ENCODE measurements around the gene TRIO.
A peak's percentile ranks its signal among the peaks of the same experiment; 100 is the strongest.

Gene TRIO

DNA sequence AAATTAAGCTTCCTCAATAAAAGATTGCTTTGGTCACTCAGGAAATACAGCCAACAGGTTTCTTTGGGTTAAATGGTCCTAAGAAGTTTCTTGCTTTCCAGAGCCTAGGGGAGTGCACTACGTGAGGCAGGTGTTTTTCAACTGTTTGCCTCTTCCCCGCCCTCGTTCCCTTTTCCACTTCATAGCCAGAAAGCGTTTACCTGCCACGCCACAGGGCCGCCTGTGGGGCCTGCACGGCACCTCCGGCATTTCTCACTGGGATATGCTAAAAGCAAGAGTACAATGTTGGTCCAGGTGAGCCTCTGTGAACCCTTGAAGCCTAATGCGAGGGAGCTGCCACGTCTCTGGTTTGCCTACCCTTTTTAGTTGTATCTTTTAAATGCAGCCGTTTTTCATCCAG, 270.9 kb downstream of the TRIO start:
- Mint-ChIP-seq H3K4me1 (ENCODE audit: low read depth in 2 of 2) (peaks cover 13 to 29% of the 10 kb centered on the region in 2 donors), H3K9me3 (no peaks in the 10 kb centered on the region), H3K27ac (peak overlapping the region; percentile 26 to 83), H3K4me3 (peak overlapping the region in 1 of 2 donors; percentile 67), H3K36me3 (ENCODE audit: insufficient read depth) (peaks cover 5% of the 10 kb centered on the region), H3K27me3 (no peaks in the 10 kb centered on the region)
- ATAC-seq (replicated peaks) (no peak), DNase-seq (no peak)

DNA sequence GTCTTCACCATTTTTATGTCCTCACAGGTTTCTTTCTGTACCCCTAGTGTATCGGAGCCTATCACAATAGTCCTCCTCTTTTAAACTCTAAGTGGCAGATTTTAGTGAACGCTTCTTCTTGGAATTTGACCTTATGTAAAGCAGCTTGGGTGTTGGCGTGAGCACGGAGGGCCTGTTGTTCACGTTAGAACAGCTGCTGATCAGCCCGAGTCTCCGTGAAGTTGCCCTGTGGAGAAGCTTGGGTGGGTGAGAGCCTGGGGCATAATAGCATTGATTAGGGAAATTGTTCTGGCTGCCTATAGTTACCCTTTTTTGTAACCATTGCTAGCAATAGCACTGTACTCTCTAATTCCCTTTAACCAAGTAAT, 271.5 kb downstream of the TRIO start:
- Mint-ChIP-seq H3K4me3 (peak overlapping the region; percentile 15 to 67), H3K9me3 (no peaks in the 10 kb centered on the region), H3K27me3 (no peaks in the 10 kb centered on the region), H3K27ac (peak overlapping the region; percentile 26 to 83), H3K36me3 (ENCODE audit: insufficient read depth) (peaks cover 5% of the 10 kb centered on the region), H3K4me1 (ENCODE audit: low read depth in 2 of 2) (peaks cover 13 to 29% of the 10 kb centered on the region in 2 donors)
- DNase-seq = no peak
- peak; percentile 8 for ATAC-seq (replicated peaks)

DNA sequence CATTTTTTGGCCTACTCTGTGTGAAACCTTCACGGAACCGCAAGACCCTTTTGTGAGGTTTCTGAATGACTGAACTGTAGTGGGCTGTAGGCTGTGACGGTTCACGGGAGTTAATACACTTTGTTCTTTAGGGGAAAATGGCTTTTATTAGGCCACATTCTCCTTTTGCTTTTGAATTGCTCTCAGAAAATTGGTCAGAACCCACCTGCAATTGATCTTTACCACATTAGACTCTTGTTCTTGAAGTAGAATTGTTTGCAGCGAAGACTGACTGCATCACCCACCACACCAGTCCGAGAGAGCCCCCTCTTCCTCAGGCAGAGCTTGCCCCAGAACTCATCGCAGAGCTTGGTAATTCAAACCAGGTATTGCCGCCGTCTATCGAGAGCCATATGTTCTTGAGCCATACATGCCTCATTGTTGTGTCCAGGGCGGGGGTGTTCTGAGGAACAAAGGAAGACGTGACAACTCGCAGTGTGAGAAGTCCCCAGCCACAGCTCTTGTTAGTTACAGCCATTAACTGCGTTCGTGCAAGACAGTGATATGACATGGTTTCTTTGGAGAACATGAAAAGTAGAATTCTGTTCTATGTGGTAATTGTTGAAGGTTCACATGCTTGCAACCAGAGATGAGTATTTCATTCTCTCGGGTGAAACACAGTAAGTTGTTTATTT, 272.0 kb downstream of the TRIO start:
- Mint-ChIP-seq H3K36me3 (ENCODE audit: insufficient read depth) (peaks cover 5% of the 10 kb centered on the region), H3K27me3 (no peaks in the 10 kb centered on the region), H3K4me1 (ENCODE audit: low read depth in 2 of 2) (peaks cover 13 to 29% of the 10 kb centered on the region in 2 donors), H3K27ac (peak overlapping the region; percentile 26 to 83), H3K9me3 (no peaks in the 10 kb centered on the region), H3K4me3 (peak overlapping the region; percentile 15 to 67)
- ATAC-seq (replicated peaks) (peak; percentile 55), DNase-seq (no peak)

DNA sequence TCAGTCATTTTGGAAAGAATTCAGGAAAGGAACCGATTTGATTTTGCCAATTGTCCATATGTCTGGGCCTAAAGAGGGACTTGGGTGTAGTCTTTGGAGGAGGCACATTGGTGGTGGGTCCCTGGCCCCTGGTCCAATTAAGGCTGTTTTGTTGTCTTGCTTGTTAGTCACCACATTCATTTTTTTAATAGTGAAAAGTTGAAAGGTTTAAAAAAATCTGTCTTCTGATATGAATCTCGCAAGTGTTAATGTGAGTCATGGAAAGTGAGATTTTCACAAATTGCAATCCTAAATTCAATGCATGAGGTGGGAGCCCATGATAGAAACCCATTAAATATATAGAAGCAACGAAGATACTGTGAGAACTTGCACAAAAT, 272.5 kb downstream of the TRIO start:
- ATAC-seq (replicated peaks) (no peak), DNase-seq (no peak)
- Mint-ChIP-seq H3K36me3 (ENCODE audit: insufficient read depth) (peaks cover 3% of the 10 kb centered on the region), H3K4me1 (ENCODE audit: low read depth in 2 of 2) (peaks cover 13 to 29% of the 10 kb centered on the region in 2 donors), H3K4me3 (peak overlapping the region; percentile 10 to 67), H3K9me3 (no peaks in the 10 kb centered on the region), H3K27ac (peak overlapping the region; percentile 26 to 83), H3K27me3 (no peaks in the 10 kb centered on the region)

DNA sequence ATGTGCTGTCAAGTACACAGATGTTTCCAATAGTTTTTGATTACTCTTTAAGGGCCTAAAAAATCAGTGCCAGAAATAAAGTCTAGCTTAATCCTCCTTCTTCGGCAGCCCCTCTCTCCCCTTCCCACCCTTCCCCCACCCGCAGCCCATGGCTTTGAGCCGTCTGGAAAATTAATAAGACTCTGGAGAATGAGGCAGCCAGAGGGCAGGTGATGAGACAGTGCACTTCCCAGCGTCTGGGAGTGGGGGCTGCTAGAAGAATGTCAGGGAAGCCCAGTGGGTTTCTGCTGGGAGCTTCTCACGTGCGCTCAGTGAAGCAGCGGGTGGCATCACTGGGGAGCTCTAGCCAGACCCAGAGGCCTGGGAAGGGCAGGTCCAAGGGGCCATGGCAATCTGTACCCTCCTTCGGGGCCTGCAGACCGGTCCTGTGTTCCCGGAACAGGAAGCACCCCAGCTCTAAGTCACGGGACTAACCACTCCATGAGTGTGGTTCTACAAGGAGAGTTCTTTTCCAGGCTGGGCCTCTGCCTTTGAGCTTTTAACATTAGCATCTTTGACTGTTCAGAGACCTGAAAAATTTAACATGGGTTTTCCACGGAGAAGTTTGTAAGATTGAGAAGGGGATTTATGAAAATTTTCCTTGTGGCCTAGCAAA, 273.6 kb downstream of the TRIO start:
- DNase-seq = no peak
- no peaks in the 10 kb centered on the region for H3K9me3 Mint-ChIP-seq
- H3K27ac Mint-ChIP-seq = peak overlapping the region in 1 of 2 donors; percentile 77
- peaks cover 3% of the 10 kb centered on the region for H3K36me3 Mint-ChIP-seq (ENCODE audit: insufficient read depth)
- ATAC-seq (replicated peaks) = no peak
- no peak overlapping the region for H3K4me3 Mint-ChIP-seq
- H3K4me1 Mint-ChIP-seq (ENCODE audit: low read depth in 2 of 2) = peaks cover 13 to 29% of the 10 kb centered on the region in 2 donors
- no peaks in the 10 kb centered on the region for H3K27me3 Mint-ChIP-seq

DNA sequence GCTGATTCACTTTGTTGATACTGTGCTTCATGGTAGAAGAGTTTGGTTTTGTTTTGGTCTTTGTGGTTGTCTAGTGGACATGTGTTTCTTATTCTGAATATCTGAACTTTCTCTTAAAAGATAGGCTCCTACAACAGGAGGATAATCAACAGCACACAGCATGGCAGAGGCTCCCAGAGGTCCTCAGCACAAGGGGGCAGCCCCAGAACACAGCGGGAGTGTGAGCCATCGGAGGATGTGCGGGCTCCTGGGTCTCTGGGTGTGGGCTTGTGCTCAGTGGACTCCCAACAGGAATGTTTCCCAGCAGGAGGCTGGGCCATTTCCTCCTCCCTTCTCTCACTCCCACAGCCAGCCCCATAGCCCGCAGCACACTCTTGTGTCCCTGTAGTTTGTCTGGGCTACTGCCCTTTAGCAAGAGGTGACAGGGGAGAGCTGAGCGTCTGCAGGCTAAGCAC, 274.2 kb downstream of the TRIO start:
- DNase-seq (no peak), ATAC-seq (replicated peaks) (no peak)

DNA sequence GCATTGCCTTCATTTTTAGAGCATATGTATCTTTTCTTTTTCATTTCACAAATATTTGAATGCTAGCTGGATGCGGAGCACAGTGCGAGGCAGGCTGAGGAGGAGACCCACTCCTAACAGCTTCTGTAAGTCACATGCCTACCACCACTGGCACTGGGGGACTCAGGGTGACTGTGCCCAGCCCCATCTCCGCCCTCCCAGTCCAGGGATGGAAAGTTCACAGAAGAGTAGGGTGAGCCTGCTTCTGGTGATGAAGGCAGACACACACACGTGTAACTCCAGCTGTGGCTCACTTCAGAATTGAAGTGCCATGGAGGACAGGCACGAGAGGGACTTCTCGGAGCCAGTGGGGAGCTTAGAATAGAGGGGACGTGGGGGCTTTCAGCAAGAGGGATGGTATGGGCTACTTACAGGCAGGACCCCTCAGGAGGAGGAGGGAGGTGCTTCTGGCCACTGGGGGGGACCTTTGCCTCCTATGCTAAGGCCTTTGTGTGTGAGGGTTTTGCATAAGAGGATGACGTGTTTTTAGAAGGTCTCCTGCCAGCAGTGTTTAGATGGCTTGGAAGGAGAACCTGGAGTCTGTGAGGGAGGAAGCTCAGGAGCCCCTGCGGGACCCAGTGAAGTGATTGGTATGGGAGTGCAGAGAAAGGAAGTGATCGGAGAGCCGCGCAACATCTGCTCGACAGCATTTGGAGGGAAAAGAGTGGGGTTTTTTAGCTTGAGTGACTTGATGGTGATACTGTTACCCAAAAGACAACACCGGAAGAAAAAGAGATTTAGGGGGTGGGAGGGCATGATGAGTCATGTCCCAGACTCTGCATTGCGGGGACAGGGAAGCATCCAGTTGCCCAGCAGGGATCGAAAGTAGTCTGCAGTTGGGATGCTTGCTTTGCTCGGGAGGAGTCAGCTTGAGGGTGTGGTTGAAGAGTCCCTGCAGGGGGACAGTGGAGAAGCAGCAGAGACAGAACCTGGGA, 274.9 kb downstream of the TRIO start:
- peaks cover 3% of the 10 kb centered on the region for H3K36me3 Mint-ChIP-seq (ENCODE audit: insufficient read depth)
- ATAC-seq (replicated peaks) (no peak), DNase-seq (no peak)
- H3K4me1 Mint-ChIP-seq (ENCODE audit: low read depth in 2 of 2) = peaks cover 13 to 29% of the 10 kb centered on the region in 2 donors
- H3K27ac Mint-ChIP-seq = peak overlapping the region in 1 of 2 donors; percentile 9
- H3K9me3 Mint-ChIP-seq = no peaks in the 10 kb centered on the region
- H3K27me3 Mint-ChIP-seq = no peaks in the 10 kb centered on the region
- H3K4me3 Mint-ChIP-seq = no peak overlapping the region

More for the DNA sequence above, 274.2 kb downstream of the TRIO start:
- no peaks in the 10 kb centered on the region for H3K27me3 Mint-ChIP-seq
- H3K4me1 Mint-ChIP-seq (ENCODE audit: low read depth in 2 of 2) = peaks cover 13 to 29% of the 10 kb centered on the region in 2 donors
- no peaks in the 10 kb centered on the region for H3K9me3 Mint-ChIP-seq
- peak overlapping the region in 1 of 2 donors; percentile 77 for H3K27ac Mint-ChIP-seq
- peaks cover 3% of the 10 kb centered on the region for H3K36me3 Mint-ChIP-seq (ENCODE audit: insufficient read depth)
- H3K4me3 Mint-ChIP-seq = no peak overlapping the region

DNA sequence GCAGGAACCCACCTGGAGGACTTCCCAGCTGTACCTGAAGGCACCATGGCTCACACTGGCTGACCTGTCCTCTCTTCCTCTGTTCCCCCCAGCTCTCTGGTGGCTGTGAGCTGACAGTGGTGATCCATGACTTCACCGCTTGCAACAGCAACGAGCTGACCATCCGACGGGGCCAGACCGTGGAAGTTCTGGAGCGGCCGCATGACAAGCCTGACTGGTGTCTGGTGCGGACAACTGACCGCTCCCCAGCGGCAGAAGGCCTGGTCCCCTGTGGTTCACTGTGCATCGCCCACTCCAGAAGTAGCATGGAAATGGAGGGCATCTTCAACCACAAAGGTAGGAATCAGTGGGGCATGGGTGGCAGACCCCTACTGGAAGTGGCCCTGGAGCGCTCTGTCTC, 276.5 kb downstream of the TRIO start:
- Mint-ChIP-seq H3K4me3 (no peak overlapping the region), H3K9me3 (no peaks in the 10 kb centered on the region), H3K4me1 (ENCODE audit: low read depth in 2 of 2) (peaks cover 11 to 13% of the 10 kb centered on the region in 2 donors), H3K27me3 (no peaks in the 10 kb centered on the region), H3K27ac (no peak overlapping the region), H3K36me3 (ENCODE audit: insufficient read depth) (peaks cover 3% of the 10 kb centered on the region)
- no peak for ATAC-seq (replicated peaks)
- DNase-seq = no peak

DNA sequence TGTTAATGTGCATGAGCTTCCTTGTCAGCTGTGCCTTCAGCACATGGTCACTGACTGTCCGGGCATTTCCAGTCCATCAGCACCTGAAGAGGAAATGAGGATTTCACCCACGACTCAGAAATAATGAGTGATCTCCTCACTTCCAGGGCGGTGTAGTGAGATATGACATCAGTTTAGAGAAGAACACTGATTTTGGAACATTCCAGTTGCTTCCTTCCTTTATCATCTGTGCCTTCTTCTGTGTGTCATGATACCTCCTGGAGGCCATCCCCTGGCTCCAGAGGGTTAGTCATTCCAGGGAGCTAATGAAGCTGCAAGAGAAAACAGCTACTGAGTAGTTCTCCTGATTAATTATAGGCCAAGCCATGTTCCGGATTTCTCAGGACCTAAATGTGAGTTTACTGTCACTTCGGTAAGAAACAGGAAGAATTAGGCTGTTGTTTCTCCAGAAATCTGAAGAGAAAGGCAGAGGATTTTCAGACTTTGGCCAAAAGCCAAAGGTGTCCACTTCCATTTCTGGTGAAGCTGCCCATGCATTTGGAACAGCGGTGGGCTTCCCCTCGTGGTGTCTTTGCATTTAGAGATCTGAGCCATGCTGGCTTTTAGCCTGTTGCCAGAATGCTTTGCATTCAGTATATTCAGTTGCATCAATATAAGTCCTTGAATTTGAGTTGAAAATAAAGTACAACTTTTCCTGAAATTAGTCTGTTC, 277.1 kb downstream of the TRIO start:
- Mint-ChIP-seq H3K36me3 (ENCODE audit: insufficient read depth) (peaks cover 3% of the 10 kb centered on the region), H3K9me3 (no peaks in the 10 kb centered on the region), H3K4me3 (no peak overlapping the region), H3K27ac (peak overlapping the region in 1 of 2 donors; percentile 46), H3K4me1 (ENCODE audit: low read depth in 2 of 2) (peaks cover 6 to 7% of the 10 kb centered on the region in 2 donors), H3K27me3 (no peaks in the 10 kb centered on the region)
- ATAC-seq (replicated peaks) (no peak), DNase-seq (no peak)

DNA sequence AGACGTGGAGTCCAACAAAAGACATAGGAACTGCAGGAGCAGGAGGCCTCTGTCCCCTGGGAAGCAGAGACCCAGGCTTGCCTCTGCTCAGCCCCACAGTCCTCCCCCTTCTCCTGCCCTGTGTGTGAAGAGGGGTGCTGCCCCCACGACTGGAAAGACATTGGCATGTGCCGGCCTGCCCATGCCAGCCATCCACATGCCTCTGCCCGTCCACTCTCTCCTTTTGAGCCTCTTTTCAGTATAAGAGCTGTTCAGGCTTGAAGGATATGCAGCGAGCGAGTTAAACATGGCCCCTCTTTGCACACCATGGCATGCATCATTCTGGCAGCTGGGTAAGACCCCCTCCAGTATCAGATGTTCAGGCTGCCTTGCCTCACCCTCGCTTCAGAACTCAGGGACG, 278.7 kb downstream of the TRIO start:
- H3K36me3 Mint-ChIP-seq (ENCODE audit: insufficient read depth) = peaks cover 3% of the 10 kb centered on the region
- ATAC-seq (replicated peaks) (no peak), DNase-seq (no peak)
- no peak overlapping the region for H3K27ac Mint-ChIP-seq
- no peaks in the 10 kb centered on the region for H3K9me3 Mint-ChIP-seq
- H3K27me3 Mint-ChIP-seq = no peaks in the 10 kb centered on the region
- no peaks in the 10 kb centered on the region for H3K4me1 Mint-ChIP-seq (ENCODE audit: low read depth in 2 of 2)
- H3K4me3 Mint-ChIP-seq = no peak overlapping the region

DNA sequence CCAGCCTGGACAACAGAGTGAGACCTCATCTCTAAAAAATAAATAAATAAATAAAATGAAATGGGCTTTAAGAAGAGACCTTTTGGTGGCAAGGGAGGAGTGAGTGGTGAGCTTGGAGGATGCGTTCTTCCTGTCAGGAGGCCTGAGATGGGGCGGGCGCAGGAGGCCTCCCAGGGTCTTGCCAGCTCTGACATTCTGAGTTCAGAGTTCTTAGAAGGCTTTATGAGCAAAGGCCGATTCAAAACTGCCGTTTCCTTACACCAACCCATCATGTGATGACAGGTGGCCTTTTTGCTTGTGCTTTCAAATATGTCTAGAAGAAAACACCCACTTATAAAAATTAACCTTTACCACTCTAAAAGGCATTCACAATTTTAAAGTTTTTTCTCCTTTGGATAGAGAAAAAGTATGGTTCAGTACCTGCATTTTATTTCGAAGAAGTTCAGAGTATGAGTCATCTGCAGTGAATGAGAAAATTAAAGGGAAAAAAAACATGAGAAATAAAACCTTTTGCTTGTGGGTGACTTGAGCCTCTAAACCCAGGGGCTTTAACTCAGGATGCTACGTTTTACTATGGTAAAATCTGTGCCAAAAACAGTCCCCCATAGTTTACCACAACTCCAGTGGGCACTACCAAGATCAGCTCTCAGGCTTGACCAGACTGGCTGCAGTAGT, 281.0 kb downstream of the TRIO start:
- DNase-seq = no peak
- Mint-ChIP-seq H3K4me1 (ENCODE audit: low read depth in 2 of 2) (no peaks in the 10 kb centered on the region), H3K36me3 (ENCODE audit: insufficient read depth) (no peaks in the 10 kb centered on the region), H3K9me3 (no peaks in the 10 kb centered on the region), H3K27me3 (no peaks in the 10 kb centered on the region), H3K4me3 (no peak overlapping the region), H3K27ac (no peak overlapping the region)
- no peak for ATAC-seq (replicated peaks)

DNA sequence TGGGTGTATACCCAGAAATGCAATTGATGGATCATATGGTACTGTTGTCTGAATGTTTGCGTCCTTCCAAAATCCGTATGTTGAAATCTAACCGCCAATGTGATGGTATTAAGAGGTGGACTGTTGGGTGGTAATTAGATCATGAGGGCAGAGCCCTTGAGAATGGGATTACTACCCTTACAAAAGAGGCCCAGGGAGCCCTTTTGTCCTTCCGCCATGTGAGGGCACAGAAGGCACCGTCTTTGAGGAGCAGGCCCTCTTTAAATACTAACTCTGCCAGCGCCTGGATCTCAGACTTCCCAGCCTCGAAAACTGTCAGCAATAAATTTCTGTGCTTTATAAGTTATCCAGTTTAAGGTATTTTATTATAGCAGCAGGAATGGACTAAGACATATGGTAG, 282.4 kb downstream of the TRIO start:
- no peak overlapping the region for H3K4me3 Mint-ChIP-seq
- no peaks in the 10 kb centered on the region for H3K4me1 Mint-ChIP-seq (ENCODE audit: low read depth in 2 of 2)

More for the DNA sequence above, 282.4 kb downstream of the TRIO start:
- no peak overlapping the region for H3K27ac Mint-ChIP-seq
- H3K36me3 Mint-ChIP-seq (ENCODE audit: insufficient read depth) = no peaks in the 10 kb centered on the region
- DNase-seq (no peak), ATAC-seq (replicated peaks) (no peak)
- H3K9me3 Mint-ChIP-seq = no peaks in the 10 kb centered on the region
- H3K27me3 Mint-ChIP-seq = no peaks in the 10 kb centered on the region

Measured in effector memory CD8-positive, alpha-beta T cell (primary cell).